Measurements from ENCODE around the gene IFNA21. TPM values are rescaled to one million over a fixed set of nuclear protein-coding genes. Genes with fewer than 3 reads are reported as not detected.

IFNA21 gene
- total and polyA plus RNA-seq, 10 donors = not detected

GRCh38 chr9:21160178-21160577 lies 6.3 kb downstream of the IFNA21 start:
- Histone ChIP-seq H3K9me3 (peaks cover 0 to 13% (median 0%) of the 10 kb centered on the region in 8 donors), H3K4me1 (peaks cover 0 to 19% (median 9%) of the 10 kb centered on the region in 6 donors), H3K27me3 (replicated peaks in 1 of 7) (no peaks in the 10 kb centered on the region), H3K4me3 (no peak overlapping the region), H3K27ac (peak overlapping the region in 1 of 8 donors; percentile 11), H3K36me3 (no peaks in the 10 kb centered on the region)
- TF ChIP-seq, protein P1, sequence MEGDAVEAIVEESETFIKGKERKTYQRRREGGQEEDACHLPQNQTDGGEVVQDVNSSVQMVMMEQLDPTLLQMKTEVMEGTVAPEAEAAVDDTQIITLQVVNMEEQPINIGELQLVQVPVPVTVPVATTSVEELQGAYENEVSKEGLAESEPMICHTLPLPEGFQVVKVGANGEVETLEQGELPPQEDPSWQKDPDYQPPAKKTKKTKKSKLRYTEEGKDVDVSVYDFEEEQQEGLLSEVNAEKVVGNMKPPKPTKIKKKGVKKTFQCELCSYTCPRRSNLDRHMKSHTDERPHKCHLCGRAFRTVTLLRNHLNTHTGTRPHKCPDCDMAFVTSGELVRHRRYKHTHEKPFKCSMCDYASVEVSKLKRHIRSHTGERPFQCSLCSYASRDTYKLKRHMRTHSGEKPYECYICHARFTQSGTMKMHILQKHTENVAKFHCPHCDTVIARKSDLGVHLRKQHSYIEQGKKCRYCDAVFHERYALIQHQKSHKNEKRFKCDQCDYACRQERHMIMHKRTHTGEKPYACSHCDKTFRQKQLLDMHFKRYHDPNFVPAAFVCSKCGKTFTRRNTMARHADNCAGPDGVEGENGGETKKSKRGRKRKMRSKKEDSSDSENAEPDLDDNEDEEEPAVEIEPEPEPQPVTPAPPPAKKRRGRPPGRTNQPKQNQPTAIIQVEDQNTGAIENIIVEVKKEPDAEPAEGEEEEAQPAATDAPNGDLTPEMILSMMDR (IDR thresholded peaks at IDR 0.05 in 8 of 11, conservative IDR thresholded peaks at IDR 0.05 in 3 of 11) = no peak
- TF ChIP-seq POLR2A (IDR thresholded peaks at IDR 0.05) (no peak), POLR2AphosphoS5 (IDR thresholded peaks at IDR 0.05) (no peak)
- no peak for DNase-seq
- intact Hi-C loops (cut with DNase I; ENCODE audit: low total_unique reads) = no loop called here
- WGBS, 5 donors = 0% methylated on average over 1 of the region's 1 CpG

DNA sequence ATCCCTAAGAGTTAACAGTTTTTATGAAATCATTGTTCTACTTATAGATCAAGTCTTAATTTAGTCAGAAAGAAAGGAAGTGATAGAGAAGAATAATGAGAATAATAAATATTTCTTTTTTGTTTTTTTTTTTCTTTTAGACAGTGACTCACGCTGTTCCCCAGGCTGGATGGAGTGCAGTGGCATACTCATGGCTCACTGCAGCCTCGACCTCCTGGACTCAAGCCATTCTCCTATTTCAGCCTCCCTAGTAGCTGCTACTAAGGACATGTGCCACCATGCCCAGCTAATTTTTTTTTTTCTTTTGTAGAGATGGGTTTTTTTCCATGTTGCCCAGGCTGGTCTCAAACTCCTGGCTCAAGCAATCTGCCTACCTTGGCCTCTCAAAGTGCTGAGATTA lies 11.0 kb downstream of the IFNA21 start:
- H3K4me1 ChIP-seq = peaks cover 0 to 26% (median 16%) of the 10 kb centered on the region in 6 donors
- H3K36me3 ChIP-seq = no peaks in the 10 kb centered on the region
- no peaks in the 10 kb centered on the region for H3K27me3 ChIP-seq (replicated peaks in 1 of 7)
- TF ChIP-seq, protein P1 (IDR thresholded peaks at IDR 0.05 in 8 of 11, conservative IDR thresholded peaks at IDR 0.05 in 3 of 11) = no peak
- TF ChIP-seq POLR2AphosphoS5 (IDR thresholded peaks at IDR 0.05) (no peak), POLR2A (IDR thresholded peaks at IDR 0.05) (no peak)
- H3K9me3 ChIP-seq = peaks cover 0 to 13% (median 0%) of the 10 kb centered on the region in 8 donors
- no peak overlapping the region for H3K27ac ChIP-seq
- intact Hi-C loops (cut with DNase I; ENCODE audit: low total_unique reads) = no loop called here
- WGBS, 5 donors = 79 to 85% (median 80%) methylated on average over 2 of the region's 2 CpGs
- DNase-seq = no peak
- H3K4me3 ChIP-seq = no peak overlapping the region

DNA sequence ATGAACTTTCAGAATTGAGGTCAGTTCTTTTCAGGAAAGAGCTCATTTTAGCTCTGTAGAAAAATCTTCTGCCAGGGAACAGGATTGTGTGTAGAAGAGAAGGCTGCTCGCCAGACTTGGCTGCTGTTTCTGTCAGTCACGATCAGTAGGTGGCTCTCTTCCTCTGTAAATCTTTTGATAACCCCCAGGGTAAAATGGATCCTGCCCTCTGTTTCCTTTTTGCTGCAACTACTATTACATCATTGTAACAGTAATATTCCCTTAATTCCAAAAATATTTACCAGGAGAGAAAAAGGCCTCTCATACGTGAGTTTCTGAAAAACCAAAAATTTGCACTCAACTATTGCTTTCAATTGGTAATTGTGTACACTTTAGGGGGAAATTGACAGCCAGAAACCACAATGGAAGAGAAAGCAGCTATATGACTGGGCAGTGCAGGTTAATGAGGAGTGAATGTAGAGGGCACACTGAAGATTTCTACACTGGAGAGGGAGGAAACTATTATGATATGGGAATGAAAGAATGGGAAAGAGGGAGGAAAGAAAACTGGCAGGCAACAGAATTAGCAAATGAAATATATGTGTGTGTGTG lies 12.3 kb downstream of the IFNA21 start:
- intact Hi-C loops (cut with DNase I; ENCODE audit: low total_unique reads) = no loop called here
- TF ChIP-seq POLR2AphosphoS5 (IDR thresholded peaks at IDR 0.05) = no peak
- TF ChIP-seq, protein P1 (IDR thresholded peaks at IDR 0.05 in 8 of 11, conservative IDR thresholded peaks at IDR 0.05 in 3 of 11) = peak in 4 of 11 experiments; percentile 11 to 37 (median 26)
- no peak for TF ChIP-seq POLR2A (IDR thresholded peaks at IDR 0.05)
- peaks cover 0 to 13% (median under 1%) of the 10 kb centered on the region in 8 donors for H3K9me3 ChIP-seq
- WGBS, 5 donors = 5 to 15% (median 7%) methylated on average over 3 of the region's 3 CpGs
- peak overlapping the region in 2 of 8 donors; percentile 6 to 20 for H3K27ac ChIP-seq
- H3K4me3 ChIP-seq = peak overlapping the region in 1 of 8 donors; percentile 18
- H3K4me1 ChIP-seq = peaks cover 0 to 15% (median 8%) of the 10 kb centered on the region in 6 donors
- H3K27me3 ChIP-seq (replicated peaks in 1 of 7) = no peaks in the 10 kb centered on the region
- no peaks in the 10 kb centered on the region for H3K36me3 ChIP-seq
- no peak for DNase-seq

- peak overlapping the region in 2 of 8 donors; percentile 6 to 20 for H3K27ac ChIP-seq
- no peak for DNase-seq
- no peaks in the 10 kb centered on the region for H3K27me3 ChIP-seq (replicated peaks in 1 of 7)
- intact Hi-C loops (cut with DNase I; ENCODE audit: low total_unique reads) = no loop called here
- peak overlapping the region in 1 of 8 donors; percentile 18 for H3K4me3 ChIP-seq
- TF ChIP-seq, protein P1 (IDR thresholded peaks at IDR 0.05 in 8 of 11, conservative IDR thresholded peaks at IDR 0.05 in 3 of 11) = no peak
- peaks cover 0 to 15% (median 8%) of the 10 kb centered on the region in 6 donors for H3K4me1 ChIP-seq
- no peaks in the 10 kb centered on the region for H3K36me3 ChIP-seq
- 25 to 46% (median 33%) methylated on average over 3 of the region's 3 CpGs for WGBS, 5 donors
- peaks cover 0 to 18% (median 6%) of the 10 kb centered on the region in 8 donors for H3K9me3 ChIP-seq
These were observed 13.0 kb downstream of the IFNA21 start for GRCh38 chr9:21153336-21154017.
